ENCODE data around the gene KCNG1. TPM values are rescaled to one million over a fixed set of nuclear protein-coding genes. Genes with fewer than 3 reads are reported as not detected.

Gene KCNG1
- total and polyA plus RNA-seq, 2 of the 8 experiments (the other 6 are each of a cell fraction or from before 2014, with no cell fraction given): 16.0 to 18.0 TPM

DNA sequence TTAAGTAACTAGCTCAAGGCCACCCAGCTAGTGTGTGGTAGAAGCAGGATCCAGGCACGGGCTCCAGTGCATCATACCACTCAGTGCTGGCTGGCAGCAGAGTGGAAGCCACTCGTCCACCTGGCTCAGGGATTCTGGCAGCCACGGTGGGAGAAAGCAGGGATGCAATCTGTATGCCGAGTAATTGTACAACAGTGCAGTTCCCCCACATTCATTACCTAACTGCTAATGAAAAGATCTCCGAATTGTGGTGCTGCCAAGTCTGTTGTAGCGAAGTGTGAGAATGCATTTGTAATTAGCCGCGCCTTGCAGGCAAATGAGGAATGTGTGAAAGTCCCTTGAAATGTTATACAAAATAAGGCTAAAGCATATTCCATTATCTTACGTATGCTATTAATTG lies 29.0 kb downstream of the KCNG1 start:
- Histone ChIP-seq H4K5ac (ENCODE audit: insufficient read length, low read depth, low read length) (no peak overlapping the region), H3K4ac (replicated peaks; ENCODE audit: insufficient read length, low read depth, low read length) (no peak overlapping the region), H2BK15ac (ENCODE audit: low read length) (no peak overlapping the region), H3K79me1 (ENCODE audit: low read depth, low read length) (no peaks in the 10 kb centered on the region), H2BK120ac (replicated peaks; ENCODE audit: low read depth, low read length) (no peak overlapping the region), H3K27me3 (replicated peaks in 1 of 4; ENCODE audit: control insufficient read depth in 3 of 4, extremely low read depth in 1 of 4, insufficient read depth in 3 of 4, low read length in 3 of 4) (peaks cover 0 to 2% (median 0%) of the 10 kb centered on the region in 4 experiments; a peak in 1 of 7 replicates), H3K4me3 (ENCODE audit: extremely low read depth in 1 of 4, insufficient read depth in 2 of 4, low read depth in 3 of 4, low read length in 4 of 4) (no peak overlapping the region), H2BK12ac (ENCODE audit: low read depth, low read length) (no peak overlapping the region), H2AFZ (ENCODE audit: low read length) (no peak overlapping the region), H4K20me1 (replicated peaks in 1 of 2; ENCODE audit: control insufficient read depth in 1 of 2, insufficient read depth in 2 of 2, low read length in 2 of 2) (no peaks in the 10 kb centered on the region), H2BK5ac (ENCODE audit: low read depth, low read length) (no peak overlapping the region), H3K4me2 (ENCODE audit: insufficient read depth in 1 of 2, low read depth in 2 of 2, low read length in 2 of 2) (no peak overlapping the region), H3K79me2 (ENCODE audit: control insufficient read depth in 1 of 2, insufficient read depth in 2 of 2, low read length in 2 of 2) (no peaks in the 10 kb centered on the region), H2BK20ac (ENCODE audit: low read length) (no peak overlapping the region), H3K9me3 (ENCODE audit: insufficient read depth in 2 of 2, low read depth in 1 of 2, low read length in 1 of 2) (no peaks in the 10 kb centered on the region), H4K91ac (replicated peaks; ENCODE audit: insufficient read length, low read length) (no peak overlapping the region), H3K23me2 (ENCODE audit: low read depth, low read length) (no peaks in the 10 kb centered on the region), H3K4me1 (replicated peaks in 1 of 4; ENCODE audit: control insufficient read depth in 3 of 4, insufficient read depth in 4 of 4, low read length in 3 of 4) (peaks cover 3 to 17% (median 8%) of the 10 kb centered on the region in 4 experiments; a peak in 6 of 7 replicates), H3K56ac (replicated peaks; ENCODE audit: insufficient read length, low read depth, low read length) (no peak overlapping the region), H3K18ac (ENCODE audit: extremely low read depth, low read length) (no peak overlapping the region), H3K9ac (replicated peaks in 1 of 4; ENCODE audit: extremely low read depth in 1 of 4, low read depth in 3 of 4, low read length in 3 of 4) (no peak overlapping the region), H3K14ac (ENCODE audit: insufficient read length) (no peak overlapping the region), H4K8ac (ENCODE audit: extremely low read depth, insufficient read depth, low read length) (no peak overlapping the region), H3K36me3 (ENCODE audit: control insufficient read depth in 2 of 4, insufficient read depth in 4 of 4, low read length in 3 of 4) (no peaks in the 10 kb centered on the region), H2AK5ac (ENCODE audit: low read depth, low read length) (no peak overlapping the region), H3K23ac (ENCODE audit: insufficient read length) (no peak overlapping the region), H3K27ac (ENCODE audit: low read depth, low read length) (no peak overlapping the region)
- ChIA-PET CTCF (ENCODE audit: partially characterized antibody) (interaction anchor here (0.8 to 14.3 kb wide), 15 partner anchors 12 to 356 kb away, joined by 3 to 245 read pairs (median 7); no protein-coding TSS in a partner anchor), POLR2A (ENCODE audit: partially characterized antibody) (interaction anchor here (0.9 to 2.1 kb wide), 2 partner anchors 12 to 333 kb away, joined by 3 to 5 read pairs; no protein-coding TSS in a partner anchor)
- WGBS, 2 experiments (ENCODE audit: extremely low coverage in 1 of 2, insufficient coverage in 1 of 2, insufficient read length in 1 of 2, insufficient replicate concordance in 2 of 2, low coverage in 1 of 2, low lambda C conversion rate in 2 of 2, missing lambda C conversion rate in 1 of 2): 81% methylated on average over 9 of the region's 9 CpGs; no CpG with 5 or more reads in 1 of the 2 experiments
- FAIRE-seq (no peak), DNase-seq (ENCODE audit: low read depth in 1 of 2, low spot score in 2 of 2) (no peak)
- no peak for TF ChIP-seq POLR2AphosphoS5 (IDR thresholded peaks at IDR 0.05; ENCODE audit: low read depth, low read length)
- TF ChIP-seq RAD21 (IDR thresholded peaks at IDR 0.05 in 1 of 2, conservative IDR thresholded peaks at IDR 0.05 in 1 of 2; ENCODE audit: low read depth in 2 of 2, low read length in 2 of 2): no peak
- no peak for TF ChIP-seq SIRT6 (IDR thresholded peaks at IDR 0.05; ENCODE audit: low read length)
- no peak for TF ChIP-seq ASH2L (IDR thresholded peaks at IDR 0.05; ENCODE audit: low read length)
- TF ChIP-seq CEBPB (IDR thresholded peaks at IDR 0.05; ENCODE audit: low read depth, low read length): no peak
- no peak for TF ChIP-seq POU5F1 (IDR thresholded peaks at IDR 0.05; ENCODE audit: low read depth, low read length)
- TF ChIP-seq TEAD4 (IDR thresholded peaks at IDR 0.05; ENCODE audit: low read depth, low read length): no peak
- no peak for TF ChIP-seq PHF8 (conservative IDR thresholded peaks at IDR 0.05; ENCODE audit: low read depth, low read length)
- no peak for TF ChIP-seq FOSL1 (IDR thresholded peaks at IDR 0.05; ENCODE audit: insufficient read depth, low read depth, low read length)
- no peak for TF ChIP-seq RXRA (IDR thresholded peaks at IDR 0.05; ENCODE audit: insufficient read depth, low read depth, low read length)
- TF ChIP-seq ZNF274 (IDR thresholded peaks at IDR 0.05; ENCODE audit: borderline replicate concordance, extremely low read depth, low read length): no peak
- TF ChIP-seq SAP30 (IDR thresholded peaks at IDR 0.05; ENCODE audit: insufficient read depth, insufficient replicate concordance, low read length): no peak
- TF ChIP-seq, protein P1, sequence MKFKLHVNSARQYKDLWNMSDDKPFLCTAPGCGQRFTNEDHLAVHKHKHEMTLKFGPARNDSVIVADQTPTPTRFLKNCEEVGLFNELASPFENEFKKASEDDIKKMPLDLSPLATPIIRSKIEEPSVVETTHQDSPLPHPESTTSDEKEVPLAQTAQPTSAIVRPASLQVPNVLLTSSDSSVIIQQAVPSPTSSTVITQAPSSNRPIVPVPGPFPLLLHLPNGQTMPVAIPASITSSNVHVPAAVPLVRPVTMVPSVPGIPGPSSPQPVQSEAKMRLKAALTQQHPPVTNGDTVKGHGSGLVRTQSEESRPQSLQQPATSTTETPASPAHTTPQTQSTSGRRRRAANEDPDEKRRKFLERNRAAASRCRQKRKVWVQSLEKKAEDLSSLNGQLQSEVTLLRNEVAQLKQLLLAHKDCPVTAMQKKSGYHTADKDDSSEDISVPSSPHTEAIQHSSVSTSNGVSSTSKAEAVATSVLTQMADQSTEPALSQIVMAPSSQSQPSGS (IDR thresholded peaks at IDR 0.05; ENCODE audit: low read length): no peak

All from H1 (cell line).